AG10803 (cell line): ENCODE results near the gene LIM2.
A peak's percentile ranks its signal among the peaks of the same experiment; 100 is the strongest.
"Not testable (repeated sequence)": the region's sequence is repeated elsewhere in the genome, so short reads cannot be mapped to it uniquely, and the experiment has no call there.

Source experiments
- DNase-seq: peaks from one replicate; pipeline ENCODE4 v3.0.0; 2010; ENCODE audit warnings: low read depth
- H3K4me3 ChIP-seq: 2 replicates; pipeline ENCODE4 v1.5.1; 2011; ENCODE audit warnings: mild to moderate bottlenecking, low read length, control low read depth
- CTCF ChIP-seq: conservative IDR thresholded peaks from 2 replicates; pipeline ENCODE4 v1.5.1; 2011; ENCODE audit warnings: mild to moderate bottlenecking, low read length, control low read depth, inconsistent platforms

Gene LIM2

GRCh38 chr19:51410950-51411748 is 23.4 kb upstream of the LIM2 start:
- TF ChIP-seq CTCF: no peak
- DNase-seq: no peak
- no peak overlapping the region for H3K4me3 ChIP-seq

- TF ChIP-seq CTCF: peak; percentile 54
- peak; percentile 16 for DNase-seq
- no peak overlapping the region for H3K4me3 ChIP-seq
Observed at GRCh38 chr19:51407511-51408131, 19.8 kb upstream of the LIM2 start.

- TF ChIP-seq CTCF: no peak
- H3K4me3 ChIP-seq: no peak overlapping the region
- no peak for DNase-seq
Observed at GRCh38 chr19:51402117-51402516, 14.3 kb upstream of the LIM2 start.

- H3K4me3 ChIP-seq: not testable (repeated sequence)
Observed at GRCh38 chr19:51399936-51400335, 12.2 kb upstream of the LIM2 start.

GRCh38 chr19:51399231-51399630 is 11.5 kb upstream of the LIM2 start:
- no peak for TF ChIP-seq CTCF

More at GRCh38 chr19:51399936-51400335, 12.2 kb upstream of the LIM2 start:
- DNase-seq: peak; percentile 22

GRCh38 chr19:51398096-51398704 is 10.4 kb upstream of the LIM2 start:
- peak; percentile 71 for TF ChIP-seq CTCF
- no peak overlapping the region for H3K4me3 ChIP-seq
- DNase-seq: peak; percentile 36

More at GRCh38 chr19:51399231-51399630, 11.5 kb upstream of the LIM2 start:
- DNase-seq: no peak
- no peak overlapping the region for H3K4me3 ChIP-seq

GRCh38 chr19:51397453-51397852 is 9.7 kb upstream of the LIM2 start:
- not testable (repeated sequence) for H3K4me3 ChIP-seq
- DNase-seq: peak; percentile 56

- TF ChIP-seq CTCF: no peak
- DNase-seq: no peak
Observed at GRCh38 chr19:51396175-51396574, 8.4 kb upstream of the LIM2 start.

More at GRCh38 chr19:51396175-51396574, 8.4 kb upstream of the LIM2 start:
- H3K4me3 ChIP-seq: no peak overlapping the region
